H1 (cell line): Measurements from ENCODE around the gene MRPL36. TPM values are rescaled to one million over a fixed set of nuclear protein-coding genes. Genes with fewer than 3 reads are reported as not detected.
A peak's percentile ranks its signal among the peaks of the same experiment; 100 is the strongest.

ENCODE experiments used
- CTCF ChIA-PET: fragments of 300-600 bp; sonication (Branson Sonifier 250); formaldehyde crosslinking; loops from one replicate; lab custom pipeline; 2021; ENCODE audit not compliant: partially characterized antibody; lab: Charles Lee
- POLR2A ChIA-PET: fragments of 300-600 bp; sonication (Branson Sonifier 250); formaldehyde crosslinking; loops from one replicate; lab custom pipeline; 2021; ENCODE audit warnings: inconsistent platforms; ENCODE audit not compliant: partially characterized antibody; lab: Charles Lee
- DNase-seq, 2 experiments: peaks; one replicate each; pipeline versions ENCODE4 v3.0.0 to v3.0.0-alpha.2; 2010 to 2022; ENCODE audit warnings: low spot score in 2 of 2, low read depth in 1 of 2, mixed read lengths in 1 of 2
- FAIRE-seq: peaks from 2 replicates; lab custom pipeline; 2011; peaks lifted over from hg19 to GRCh38; lab: Jason Lieb, UNC
- H2AFZ ChIP-seq: 2 replicates; pipeline ENCODE4 v1.8.1; 2012; ENCODE audit warnings: low read length, inconsistent platforms
- H2AK5ac ChIP-seq: 2 replicates; pipeline ENCODE4 v1.6.1; 2013; ENCODE audit warnings: low read depth, low read length
- H2BK120ac ChIP-seq: replicated peaks from 2 replicates; pipeline ENCODE3; 2013; ENCODE audit warnings: low read depth, low read length, inconsistent platforms
- H2BK12ac ChIP-seq: 2 replicates; pipeline ENCODE4 v1.6.1; 2013; ENCODE audit warnings: low read depth, low read length
- H2BK15ac ChIP-seq: 2 replicates; pipeline ENCODE4 v1.6.1; 2013; ENCODE audit warnings: low read length
- H2BK20ac ChIP-seq: 2 replicates; pipeline ENCODE4 v1.6.1; 2013; ENCODE audit warnings: low read length
- H2BK5ac ChIP-seq: 2 replicates; pipeline ENCODE4 v1.6.1; 2013; ENCODE audit warnings: low read depth, low read length
- H3K14ac ChIP-seq: 2 replicates; pipeline ENCODE4 v1.6.1; 2013; ENCODE audit warnings: inconsistent platforms; ENCODE audit not compliant: insufficient read length
- H3K18ac ChIP-seq: 2 replicates; pipeline ENCODE4 v1.6.1; 2013; ENCODE audit warnings: low read length; ENCODE audit errors: extremely low read depth
- H3K23ac ChIP-seq: 2 replicates; pipeline ENCODE4 v1.6.1; 2013; ENCODE audit warnings: inconsistent platforms; ENCODE audit not compliant: insufficient read length
- H3K23me2 ChIP-seq: 2 replicates; pipeline ENCODE4 v1.6.1; 2013; ENCODE audit warnings: low read depth, low read length
- H3K27ac ChIP-seq: 2 replicates; pipeline ENCODE4 v1.6.1; 2011; ENCODE audit warnings: low read depth, low read length, inconsistent platforms
- H3K27me3 ChIP-seq, 4 experiments: replicated peaks in 1 of 4; 1 replicate in 1 of 4; 2 replicates in 3 of 4; pipeline versions ENCODE4 v1.6.1 to v1.8.1; 2011 to 2013; ENCODE audit warnings: low read length in 3 of 4, mild to moderate bottlenecking in 3 of 4, inconsistent platforms in 2 of 4, mixed read lengths in 2 of 4, moderate library complexity in 1 of 4; ENCODE audit not compliant: control insufficient read depth in 3 of 4, insufficient read depth in 3 of 4; ENCODE audit errors: extremely low read depth in 1 of 4
- H3K36me3 ChIP-seq, 4 experiments: 2 replicates each; pipeline versions ENCODE4 v1.6.1 to v1.8.1; 2011 to 2013; ENCODE audit warnings: mild to moderate bottlenecking in 4 of 4, low read length in 3 of 4, moderate library complexity in 2 of 4, control low read depth in 1 of 4, inconsistent platforms in 1 of 4; ENCODE audit not compliant: insufficient read depth in 4 of 4, control insufficient read depth in 2 of 4
- H3K4ac ChIP-seq: replicated peaks from 2 replicates; pipeline ENCODE3; 2013; ENCODE audit warnings: low read length, low read depth, mixed read lengths, inconsistent platforms; ENCODE audit not compliant: insufficient read length
- H3K4me1 ChIP-seq, 4 experiments: replicated peaks in 1 of 4; 1 replicate in 1 of 4; 2 replicates in 3 of 4; pipeline versions ENCODE4 v1.6.1 to v1.8.1; 2011 to 2013; ENCODE audit warnings: low read length in 3 of 4, inconsistent platforms in 2 of 4, mixed read lengths in 1 of 4; ENCODE audit not compliant: insufficient read depth in 4 of 4, control insufficient read depth in 3 of 4
- H3K4me2 ChIP-seq, 2 experiments: 2 replicates each; pipeline versions ENCODE4 v1.6.1 to v1.8.1; 2011 to 2013; ENCODE audit warnings: low read depth in 2 of 2, low read length in 2 of 2, control low read depth in 1 of 2, inconsistent platforms in 1 of 2, mild to moderate bottlenecking in 1 of 2; ENCODE audit not compliant: insufficient read depth in 1 of 2
- H3K4me3 ChIP-seq, 4 experiments: fragments of 200-600, 300-600 bp in 1 of 4; sonication (generic), shearing (Covaris generic), sonication (Bioruptor Twin) in 1 of 4; 2 replicates each; pipeline versions ENCODE4 v1.5.1 to v1.8.1; 2011 to 2016; ENCODE audit warnings: low read length in 4 of 4, low read depth in 3 of 4, control low read depth in 2 of 4, inconsistent platforms in 2 of 4, mild to moderate bottlenecking in 2 of 4, mixed read lengths in 1 of 4, moderate library complexity in 1 of 4; ENCODE audit not compliant: insufficient read depth in 2 of 4; ENCODE audit errors: extremely low read depth in 1 of 4
- H3K56ac ChIP-seq: replicated peaks from 2 replicates; pipeline ENCODE3; 2013; ENCODE audit warnings: low read depth, mild to moderate bottlenecking, mixed read lengths, low read length, inconsistent platforms; ENCODE audit not compliant: insufficient read length
- H3K79me1 ChIP-seq: 2 replicates; pipeline ENCODE4 v1.6.1; 2013; ENCODE audit warnings: low read depth, low read length, control low read depth
- H3K79me2 ChIP-seq, 2 experiments: 2 replicates each; pipeline versions ENCODE4 v1.6.1 to v1.8.1; 2012 to 2013; ENCODE audit warnings: low read length in 2 of 2, mild to moderate bottlenecking in 2 of 2, inconsistent platforms in 1 of 2; ENCODE audit not compliant: insufficient read depth in 2 of 2, control insufficient read depth in 1 of 2
- H3K9ac ChIP-seq, 4 experiments: replicated peaks in 1 of 4; 1 replicate in 1 of 4; 2 replicates in 3 of 4; pipeline versions ENCODE4 v1.6.1 to v1.8.1; 2011 to 2013; ENCODE audit warnings: low read depth in 3 of 4, low read length in 3 of 4, control low read depth in 2 of 4, mild to moderate bottlenecking in 2 of 4, moderate library complexity in 2 of 4, inconsistent platforms in 1 of 4; ENCODE audit errors: extremely low read depth in 1 of 4
- H3K9me3 ChIP-seq, 2 experiments: 2 replicates each; pipeline versions ENCODE4 v1.6.1 to v1.8.1; 2012 to 2013; ENCODE audit warnings: mild to moderate bottlenecking in 2 of 2, moderate library complexity in 2 of 2, control low read depth in 1 of 2, inconsistent platforms in 1 of 2, low read depth in 1 of 2, low read length in 1 of 2, mixed read lengths in 1 of 2; ENCODE audit not compliant: insufficient read depth in 2 of 2
- H4K20me1 ChIP-seq, 2 experiments: replicated peaks in 1 of 2; 2 replicates each; pipeline versions ENCODE3 to v1.8.1; 2011 to 2013; ENCODE audit warnings: inconsistent platforms in 2 of 2, low read length in 2 of 2, mild to moderate bottlenecking in 1 of 2; ENCODE audit not compliant: insufficient read depth in 2 of 2, control insufficient read depth in 1 of 2
- H4K5ac ChIP-seq: 2 replicates; pipeline ENCODE4 v1.6.1; 2013; ENCODE audit warnings: low read length, low read depth, mixed read lengths, inconsistent platforms; ENCODE audit not compliant: insufficient read length
- H4K8ac ChIP-seq: 2 replicates; pipeline ENCODE4 v1.8.0; 2013; ENCODE audit warnings: mild to moderate bottlenecking, moderate library complexity, low read length, inconsistent platforms; ENCODE audit not compliant: insufficient read depth; ENCODE audit errors: extremely low read depth
- H4K91ac ChIP-seq: replicated peaks from 2 replicates; pipeline ENCODE3; 2013; ENCODE audit warnings: low read length, mixed read lengths, inconsistent platforms; ENCODE audit not compliant: insufficient read length
- CEBPB ChIP-seq: IDR thresholded peaks from 2 replicates; pipeline ENCODE4 v1.6.1; 2012; ENCODE audit warnings: low read depth, low read length
- EGR1 ChIP-seq: IDR thresholded peaks from 2 replicates; pipeline ENCODE4 v1.6.1; 2011; ENCODE audit warnings: low read depth, low read length, borderline replicate concordance
- JUN ChIP-seq: IDR thresholded peaks from 2 replicates; pipeline ENCODE4 v1.6.1; 2011; ENCODE audit warnings: low read depth, mild to moderate bottlenecking, improper control_type of control experiment, low read length
- JUND ChIP-seq: IDR thresholded peaks from 2 replicates; pipeline ENCODE4 v1.6.1; 2011; ENCODE audit warnings: mild to moderate bottlenecking, improper control_type of control experiment, low read length
- MAX ChIP-seq: IDR thresholded peaks from 2 replicates; pipeline ENCODE4 v1.6.1; 2012; ENCODE audit warnings: inconsistent platforms
- POU5F1 ChIP-seq: IDR thresholded peaks from 2 replicates; pipeline ENCODE4 v1.6.1; 2011; ENCODE audit warnings: low read depth, mild to moderate bottlenecking, low read length, moderate library complexity
- RNF2 ChIP-seq: fragments of 200-900, 300-1000 bp; sonication (generic); IDR thresholded peaks from 2 replicates; pipeline ENCODE4 v1.7.1; 2016; ENCODE audit warnings: borderline replicate concordance, low read depth, mild to moderate bottlenecking, antibody characterized with exemption, low read length; ENCODE audit not compliant: poor library complexity, severe bottlenecking; ENCODE audit errors: missing control alignments
- SAP30 ChIP-seq: fragments of 300-600 bp; sonication (generic); IDR thresholded peaks from 2 replicates; pipeline ENCODE4 v1.7.1; 2012; ENCODE audit warnings: low read length, moderate library complexity, mild to moderate bottlenecking, inconsistent platforms; ENCODE audit not compliant: insufficient read depth, insufficient replicate concordance
- SIX5 ChIP-seq: IDR thresholded peaks from 2 replicates; pipeline ENCODE4 v1.6.1; 2011; ENCODE audit warnings: mild to moderate bottlenecking, low read depth, low read length
- SRF ChIP-seq: IDR thresholded peaks from 2 replicates; pipeline ENCODE4 v1.6.1; 2011; ENCODE audit warnings: mild to moderate bottlenecking, low read depth, low read length, moderate library complexity
- TAF1 ChIP-seq: IDR thresholded peaks from 2 replicates; pipeline ENCODE4 v1.6.1; 2011; ENCODE audit warnings: mild to moderate bottlenecking, low read depth, low read length
- TBP ChIP-seq: IDR thresholded peaks from 2 replicates; pipeline ENCODE4 v1.6.1; 2011; ENCODE audit warnings: low read depth, low read length, improper control_type of control experiment
- TCF12 ChIP-seq: IDR thresholded peaks from 2 replicates; pipeline ENCODE4 v1.6.1; 2011; ENCODE audit warnings: low read depth, mild to moderate bottlenecking, low read length
- YY1 ChIP-seq: IDR thresholded peaks from 2 replicates; pipeline ENCODE4 v1.6.1; 2011; ENCODE audit warnings: low read depth, mild to moderate bottlenecking, low read length
- WGBS, 2 experiments: shearing (Covaris generic) in 1 of 2; methylation state at CpG; one replicate each; pipeline versions ENCODE4 v1.1.6 to v1.1.7; 2013 to 2015; ENCODE audit warnings: low lambda C conversion rate in 2 of 2, mixed read lengths in 2 of 2, inconsistent platforms in 1 of 2, low coverage in 1 of 2, missing lambda C conversion rate in 1 of 2; ENCODE audit not compliant: insufficient replicate concordance in 2 of 2, insufficient coverage in 1 of 2, insufficient read length in 1 of 2; ENCODE audit errors: extremely low coverage in 1 of 2, missing lambda C conversion rate in 1 of 2; 5-methylcytosine and 5-hydroxymethylcytosine counted together
- polyA plus RNA-seq, 7 experiments: library from polyadenylated mRNA; depleted of rRNA in 3 of 7; stranded (reverse) in 5 of 7; unstranded in 2 of 7; fragments of >200 nt in 5 of 7; fragments of 200-250 nt in 2 of 7; gene quantifications; 1 replicate in 5 of 7; 2 replicates in 1 of 7; 4 replicates in 1 of 7; pipeline versions ENCODE4 v1.2.1 to v1.2.3, GENCODE V29; 2011 to 2013; ENCODE audit warnings: missing spikeins in 2 of 7, mixed read lengths in 2 of 7
- total RNA-seq: library from RNA; stranded (reverse); fragmentation: NEBNext Ultra II Directional; extraction: Animal tissue kit (Norgen Biotek cat#: 25700); gene quantifications from 2 replicates; pipeline ENCODE4 v1.2.1, GENCODE V29; 2021

Gene MRPL36
- total and polyA plus RNA-seq, 2 of the 8 experiments (the other 6 are each of a cell fraction or from before 2014, with no cell fraction given), result 56.3 to 81.5 TPM

GRCh38 chr5:1755321-1755949 lies 44.2 kb downstream of the MRPL36 start:
- Histone ChIP-seq H3K4ac (no peak overlapping the region), H3K9me3 (peaks cover 0 to 3% of the 10 kb centered on the region in 2 experiments; a peak in 1 of 4 replicates), H3K36me3 (no peaks in the 10 kb centered on the region), H3K23me2 (no peaks in the 10 kb centered on the region), H4K5ac (no peak overlapping the region), H3K79me1 (no peaks in the 10 kb centered on the region), H3K4me3 (no peak overlapping the region), H2BK12ac (no peak overlapping the region), H4K91ac (no peak overlapping the region), H2AFZ (0 out of 2 replicates have a peak overlapping the region, but pooled peaks have one; percentile 21), H3K27me3 (no peaks in the 10 kb centered on the region), H3K4me1 (peaks cover 0 to 6% (median 3%) of the 10 kb centered on the region in 4 experiments; a peak in 2 of 7 replicates), H2BK5ac (no peak overlapping the region), H4K8ac (no peak overlapping the region), H3K18ac (no peak overlapping the region; the same call in 1 of the 2 replicates), H2BK120ac (no peak overlapping the region), H3K27ac (no peak overlapping the region), H3K9ac (no peak overlapping the region), H3K79me2 (no peaks in the 10 kb centered on the region), H3K23ac (no peak overlapping the region), H3K4me2 (no peak overlapping the region), H3K14ac (no peak overlapping the region), H2AK5ac (no peak overlapping the region), H3K56ac (no peak overlapping the region), H4K20me1 (no peaks in the 10 kb centered on the region), H2BK20ac (peak overlapping the region; percentile 13; the same call in 1 of the 2 replicates), H2BK15ac (no peak overlapping the region)
- FAIRE-seq, result no peak
- DNase-seq, result peak in 1 of 2 experiments; percentile 39
- ChIA-PET CTCF (interaction anchor here (2.5 to 10.6 kb wide), 2 partner anchors 11 to 18 kb away, joined by 12 to 74 read pairs; no protein-coding TSS in a partner anchor), POLR2A (no interaction called here)
- 82% methylated on average over 14 of the region's 14 CpGs; no CpG with 5 or more reads in 1 of the 2 experiments for WGBS, 2 experiments
- TF ChIP-seq TCF12 (no peak), YY1 (no peak), SRF (no peak), SAP30 (no peak), RNF2 (no peak), SIX5 (no peak), TBP (no peak), MAX (no peak), EGR1 (no peak), JUN (no peak), POU5F1 (no peak), CEBPB (no peak), JUND (no peak), TAF1 (no peak)
